NCI-H510A treated with DMSO at 0.1 percent for 48 hours (cell line): Measurements from ENCODE around the gene ZNF592.

ENCODE experiments used
- DNase-seq: peaks from one replicate; lab custom pipeline; 2025; lab: John Stamatoyannopoulos, UW

The ZNF592 gene

DNA sequence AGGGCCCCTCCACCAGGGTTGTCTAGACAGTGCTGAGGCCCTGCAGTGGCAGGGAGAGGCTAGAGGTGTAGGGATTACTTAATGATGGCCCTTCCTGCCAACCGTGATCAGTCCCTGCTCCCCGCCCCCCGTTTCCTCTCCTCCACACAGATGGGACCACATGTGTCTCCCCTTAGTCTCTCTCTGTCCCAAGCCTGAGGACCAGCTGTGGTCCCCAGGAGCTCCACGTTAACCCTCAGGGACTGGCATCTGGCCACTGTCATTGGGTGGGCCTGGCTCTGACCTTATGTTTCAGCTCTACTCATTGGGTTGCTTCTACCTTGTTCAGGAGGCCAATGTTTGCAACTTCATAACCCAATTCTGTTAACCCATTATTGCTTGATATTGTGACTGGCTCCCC, 62.8 kb downstream of the ZNF592 start:
- DNase-seq = no peak

DNA sequence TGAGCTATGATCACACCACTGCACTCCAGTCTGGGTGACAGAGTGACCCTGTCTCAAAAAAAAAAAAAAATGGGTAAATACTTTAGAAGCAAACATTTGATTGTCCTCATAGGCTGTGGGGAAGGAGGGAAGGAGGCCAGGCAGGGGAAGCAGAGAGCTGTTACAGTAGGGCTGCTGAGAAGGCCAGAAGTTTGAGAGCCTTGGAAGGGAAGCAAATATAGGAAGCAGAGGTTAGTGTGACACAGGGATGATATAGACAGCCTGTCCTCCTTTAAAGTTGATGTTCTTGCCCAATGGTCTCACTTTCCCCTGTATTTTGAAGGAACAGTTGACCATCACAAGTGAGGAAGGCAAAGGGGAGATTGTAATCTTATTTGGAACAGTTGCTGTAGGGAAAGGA, 63.4 kb downstream of the ZNF592 start:
- DNase-seq = no peak

DNA sequence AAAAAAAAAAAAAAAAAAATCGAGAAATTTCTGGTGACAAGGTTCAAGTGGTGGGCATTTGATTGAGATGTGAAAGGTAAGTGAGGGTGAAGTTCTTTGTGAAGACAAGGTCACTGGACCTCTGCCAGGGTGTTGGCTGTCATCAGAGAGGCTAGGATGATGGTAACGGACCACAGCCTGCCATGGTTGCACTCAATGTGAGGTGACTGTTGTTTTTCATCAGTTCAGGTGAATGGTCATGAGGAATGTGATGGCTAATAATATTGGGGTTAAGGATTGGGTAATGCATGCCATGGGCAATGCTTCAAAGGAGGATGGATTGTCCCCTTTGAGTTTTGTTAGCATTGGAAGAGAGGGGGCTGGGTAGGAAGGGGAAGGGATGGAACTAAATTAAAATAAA, 64.5 kb downstream of the ZNF592 start:
- no peak for DNase-seq

DNA sequence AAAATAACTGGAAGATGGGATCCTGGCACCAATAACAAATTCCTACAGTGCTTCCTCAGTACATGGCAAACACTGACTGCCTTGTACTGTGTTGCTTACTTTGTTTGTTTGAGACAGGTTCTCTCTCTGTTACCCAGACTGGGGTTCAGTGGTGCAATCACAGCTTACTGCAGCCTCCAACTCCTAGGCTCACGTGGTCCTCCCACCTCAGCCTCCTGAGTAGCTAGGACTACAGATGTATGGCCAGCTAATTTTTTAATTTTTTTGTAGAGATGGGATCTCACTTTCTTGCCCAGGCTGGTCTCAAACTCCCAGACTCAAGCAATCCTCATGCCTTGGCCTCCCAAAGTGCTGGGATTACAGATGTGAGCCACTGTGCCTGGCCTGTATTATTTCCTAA, 65.0 kb downstream of the ZNF592 start:
- no peak for DNase-seq

- no peak for DNase-seq
Observed at GRCh38 chr15:84813931-84814330, 65.5 kb downstream of the ZNF592 start.

DNA sequence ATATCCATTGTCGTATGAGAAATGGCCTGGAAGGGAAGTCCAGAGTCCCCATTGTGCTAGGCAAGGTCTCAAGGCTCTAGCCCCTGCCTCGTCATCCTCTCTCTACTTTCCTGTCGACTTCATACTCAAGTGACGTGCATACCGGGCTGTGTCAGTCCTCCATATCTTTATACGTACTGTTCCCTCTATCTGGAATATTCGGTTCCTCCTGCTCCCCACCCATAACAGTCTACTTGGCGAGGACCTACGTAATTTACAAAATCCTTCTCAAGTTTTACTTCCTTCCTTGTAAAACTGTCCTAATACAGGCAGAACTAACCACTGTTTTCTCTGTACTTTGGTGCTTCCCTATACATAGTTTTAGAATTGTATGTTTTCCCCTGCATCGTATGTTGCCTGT, 66.5 kb downstream of the ZNF592 start:
- no peak for DNase-seq

DNA sequence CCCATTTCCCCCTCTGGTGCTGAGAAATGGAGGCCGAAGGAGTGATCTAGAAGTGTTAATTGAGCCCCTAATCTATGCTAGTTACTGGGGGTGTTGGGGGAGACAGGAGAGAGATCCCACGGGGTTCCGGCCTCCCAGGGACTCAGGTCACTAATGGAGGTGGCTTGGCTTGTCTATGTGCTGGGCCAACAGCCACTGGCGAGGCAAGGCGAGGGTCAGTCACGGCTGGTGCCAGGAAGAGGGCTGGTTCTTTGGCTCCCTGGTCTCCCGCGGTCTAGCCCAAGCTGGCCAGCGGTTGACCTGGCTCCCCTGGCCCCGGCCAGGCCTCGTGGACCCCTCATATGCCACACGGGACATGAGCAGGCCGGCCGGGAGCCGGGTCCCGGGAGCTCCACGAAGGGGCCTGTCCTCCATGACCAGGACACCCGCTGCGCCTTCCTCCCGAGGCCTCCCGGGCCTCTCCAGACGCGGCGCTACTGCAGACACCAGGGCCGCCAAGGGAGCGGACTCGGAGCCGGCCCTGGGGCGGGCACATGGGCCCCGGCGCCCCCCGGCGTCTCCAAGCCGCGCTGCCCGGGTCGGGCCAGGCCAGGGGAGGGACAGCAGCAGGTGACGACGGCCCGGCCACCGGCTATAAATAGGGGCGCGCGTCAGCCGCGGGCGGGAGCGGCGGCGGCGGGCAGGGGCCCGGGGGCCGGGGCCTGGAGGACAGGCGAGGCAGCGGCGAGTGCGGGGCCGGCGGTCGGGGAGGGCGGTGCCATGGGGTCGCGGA, 68.5 kb downstream of the ZNF592 start, which contains the start of gene ALPK3:
TSS of gene ALPK3 (plus strand) at position 663 of the 772 bp plus-strand sequence. CDS start at position 760, 97 bp downstream.
- DNase-seq = no peak

DNA sequence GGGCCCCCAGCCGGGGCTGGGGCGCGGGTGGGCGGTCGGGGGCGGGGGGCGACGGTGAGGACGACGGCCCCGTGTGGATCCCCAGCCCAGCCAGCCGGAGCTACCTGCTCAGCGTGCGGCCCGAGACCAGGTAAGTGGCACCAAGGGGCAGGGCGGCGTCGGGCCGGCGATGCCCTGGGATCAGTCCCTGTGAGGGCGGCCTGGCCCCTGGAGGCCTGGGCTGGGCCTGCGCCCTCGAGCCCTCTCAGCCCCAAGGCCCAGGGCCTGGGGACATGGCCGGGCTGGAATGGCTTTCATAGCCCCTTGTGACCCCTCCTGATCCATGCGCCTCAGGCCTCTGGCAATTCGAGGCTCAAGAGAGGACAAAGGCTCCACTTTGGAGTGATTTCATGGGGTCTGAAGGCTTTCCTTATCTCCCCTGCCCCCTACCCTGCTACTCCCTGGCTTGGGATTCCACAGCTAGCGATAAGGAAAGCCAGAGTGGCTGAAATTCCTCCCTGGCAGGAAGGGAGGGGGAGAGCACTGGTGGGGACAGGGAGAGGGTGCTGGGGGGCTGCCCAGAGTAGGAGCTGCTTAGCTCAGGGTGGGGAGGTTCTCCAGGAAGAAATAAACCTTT, 69.2 kb downstream of the ZNF592 start:
- no peak for DNase-seq

GRCh38 chr15:84818261-84819131, 70.1 kb downstream of the ZNF592 start:
- DNase-seq = no peak

DNA sequence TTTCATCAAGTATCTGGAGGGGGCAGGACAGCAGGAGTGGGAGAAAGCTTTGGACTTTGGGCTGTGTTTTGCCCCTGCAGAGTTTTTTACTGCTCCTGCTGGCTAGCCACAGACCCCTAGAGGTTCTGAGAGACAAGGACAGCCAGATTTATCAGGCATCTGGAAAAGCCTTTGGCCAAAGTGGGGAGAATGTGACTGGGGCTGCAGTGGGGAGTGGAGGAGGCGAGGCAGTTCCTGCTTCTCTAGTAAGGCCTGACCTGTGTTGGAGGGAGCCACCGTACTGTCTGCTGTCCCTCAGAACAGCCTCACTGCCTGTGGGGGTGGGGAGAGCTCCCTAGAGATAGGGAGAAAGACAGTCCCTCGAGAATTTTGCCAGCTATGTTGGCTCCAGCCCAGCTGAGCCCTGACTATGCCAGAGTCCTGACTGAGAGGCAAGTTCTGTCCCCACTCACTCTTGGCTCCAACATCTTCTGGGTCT, 70.9 kb downstream of the ZNF592 start:
- DNase-seq = no peak

GRCh38 chr15:84819791-84820190, 71.4 kb downstream of the ZNF592 start:
- no peak for DNase-seq

DNA sequence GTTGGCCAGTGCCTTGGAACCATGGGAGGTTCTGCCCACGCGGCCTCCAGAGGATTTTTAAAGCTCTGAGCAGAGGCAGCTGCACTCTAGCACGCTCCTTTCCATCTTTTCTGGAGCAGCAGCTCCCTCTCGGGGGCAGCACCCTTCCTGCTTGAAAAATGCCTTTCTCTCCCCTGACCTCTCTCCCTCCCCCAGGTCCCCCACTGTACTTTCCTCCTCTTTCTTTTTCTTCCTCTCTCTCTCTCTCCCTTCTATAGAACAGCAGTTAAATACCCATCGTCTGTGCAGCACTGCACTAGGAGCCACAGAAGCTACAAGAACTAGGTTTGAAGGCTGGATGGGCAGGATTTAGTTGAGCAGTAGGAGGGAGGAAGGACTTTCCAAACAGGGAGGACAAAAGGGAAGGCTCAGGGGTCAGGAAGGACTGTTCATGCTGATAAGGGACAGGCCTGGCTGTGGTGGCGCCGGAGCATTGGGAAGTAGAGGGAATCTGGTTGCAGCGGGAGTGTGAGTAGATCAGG, 73.2 kb downstream of the ZNF592 start:
- DNase-seq = no peak

DNA sequence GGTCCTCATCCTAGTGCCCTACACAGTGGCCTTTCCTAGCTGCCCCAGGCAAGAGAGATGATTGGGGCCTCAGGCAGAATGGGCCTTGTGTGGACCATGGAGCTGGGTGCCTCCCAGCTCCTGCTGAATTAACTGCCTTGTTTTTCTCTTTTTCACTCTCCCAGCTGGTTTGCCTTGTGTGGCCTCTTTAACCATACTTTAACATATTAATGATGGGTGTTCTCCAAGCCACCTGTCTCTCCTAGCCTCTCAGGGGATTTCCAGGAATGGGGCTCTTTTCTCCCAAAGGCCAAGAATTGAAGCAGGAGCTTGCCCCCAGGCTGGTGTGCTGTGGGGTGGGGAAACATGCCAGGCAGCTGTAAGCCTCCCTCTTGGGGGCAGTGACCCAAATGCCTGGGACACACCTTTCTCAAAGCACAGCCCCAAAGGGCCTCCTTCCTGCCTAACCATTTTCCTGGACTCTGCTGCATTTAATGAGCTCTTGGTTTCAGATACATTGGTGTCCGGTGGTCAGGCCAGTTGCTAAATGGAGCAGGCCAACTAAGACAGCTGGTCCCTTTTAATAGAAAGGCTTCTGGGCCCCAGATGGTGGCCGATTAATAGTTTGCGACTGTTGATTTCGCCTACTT, 74.4 kb downstream of the ZNF592 start:
- DNase-seq = no peak

- no peak for DNase-seq
Observed at GRCh38 chr15:84823282-84823878, 75.0 kb downstream of the ZNF592 start.

- no peak for DNase-seq
Observed at GRCh38 chr15:84824260-84825007, 76.0 kb downstream of the ZNF592 start.

GRCh38 chr15:84826369-84826823, 78.0 kb downstream of the ZNF592 start:
- DNase-seq = no peak

GRCh38 chr15:84827246-84827645, 78.9 kb downstream of the ZNF592 start:
- DNase-seq = no peak

DNA sequence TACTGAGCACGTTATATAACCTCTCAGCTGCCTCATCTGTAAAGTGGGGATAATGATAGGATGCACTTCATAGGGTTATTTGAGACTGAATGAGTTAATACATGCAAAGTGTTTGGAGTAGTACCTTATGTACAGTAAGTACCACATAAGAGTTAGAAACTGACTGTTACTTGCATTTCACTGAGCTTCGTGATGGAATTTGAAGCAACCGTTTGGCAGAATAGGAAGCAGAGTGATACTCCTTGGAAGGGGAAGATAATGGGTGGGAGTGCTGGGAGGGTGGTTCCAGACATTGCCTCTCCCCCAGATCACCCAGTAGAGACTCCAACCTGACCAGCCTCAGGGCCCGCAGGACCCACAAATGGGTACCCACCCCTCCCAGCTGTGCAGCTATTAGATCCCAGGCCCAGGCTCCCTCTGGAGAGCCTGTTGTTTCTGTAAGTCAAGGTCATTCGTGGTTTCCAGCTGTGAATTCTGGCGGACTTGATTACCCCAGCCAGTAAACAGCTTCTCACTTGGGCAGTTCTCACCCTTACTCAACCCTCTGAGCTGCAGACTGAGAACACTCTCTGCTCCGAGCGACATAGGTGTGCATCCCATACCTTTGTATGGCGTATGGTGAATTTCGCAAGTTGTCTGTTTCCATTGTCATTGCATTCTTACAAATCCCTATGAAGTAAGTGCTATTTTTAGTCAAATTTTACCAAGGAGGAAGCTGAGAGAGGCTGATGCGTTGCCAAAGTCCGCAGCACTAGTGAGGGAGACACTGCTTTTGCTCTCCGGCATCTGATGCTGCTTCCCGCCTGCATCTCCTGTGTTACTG, 79.9 kb downstream of the ZNF592 start:
- no peak for DNase-seq

DNA sequence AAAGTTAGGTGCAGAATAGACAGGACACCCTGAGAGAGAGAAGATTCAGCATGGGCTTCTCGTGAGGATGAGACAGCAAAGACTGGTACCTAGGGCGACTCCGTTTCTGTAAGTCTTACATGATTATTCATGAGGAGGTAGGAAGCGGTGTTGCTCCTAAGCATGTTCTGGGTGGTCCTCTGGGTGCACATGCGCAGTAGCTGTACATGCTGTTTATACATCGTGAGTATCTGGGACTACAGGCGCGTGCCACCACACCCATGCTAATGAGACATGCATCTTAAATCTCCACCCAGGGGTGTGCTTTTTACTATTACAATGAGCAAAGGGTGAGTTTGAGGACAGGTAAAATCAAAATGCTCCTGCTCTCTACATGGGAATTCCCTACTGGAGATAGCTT, 81.0 kb downstream of the ZNF592 start:
- DNase-seq = no peak

- no peak for DNase-seq
Observed at GRCh38 chr15:84830036-84830435, 81.6 kb downstream of the ZNF592 start.
